MM.1S (cell line): ENCODE data around the gene RAX.

ENCODE experiments used
- EZH2 ChIP-seq: fragments of 300-600 bp; sonication (generic); optimal IDR thresholded peaks from 2 replicates; pipeline ENCODE3; 2017; ENCODE audit warnings: low read depth, mild to moderate bottlenecking, antibody characterized with exemption, low read length, mixed read lengths
- TF ChIP-seq, protein P1 (sequence below): fragments of 300-600 bp; sonication (generic); IDR thresholded peaks from 2 replicates; pipeline ENCODE4 v1.5.1; 2016; ENCODE audit warnings: antibody characterized with exemption, low read length, mixed read lengths

DNA sequence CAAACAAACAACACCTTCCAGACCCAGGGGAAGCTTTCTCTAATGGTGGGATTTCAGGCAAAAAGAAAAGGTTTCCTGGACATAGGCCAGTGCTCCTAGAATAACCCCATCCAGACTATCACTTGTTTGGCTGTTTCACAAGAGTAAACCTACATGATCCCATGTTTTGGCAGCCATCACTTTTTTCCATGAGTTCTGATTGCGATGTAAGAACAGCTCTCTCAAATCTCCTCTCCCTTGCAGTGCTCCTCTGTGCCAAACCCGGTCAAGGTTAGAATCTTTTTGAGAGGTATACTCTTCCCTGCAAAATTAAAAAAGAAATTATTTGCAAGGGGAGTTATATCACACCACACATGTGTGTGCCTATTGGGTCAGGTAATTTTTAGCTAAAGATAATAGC lies 41.4 kb downstream of the RAX start:
- TF ChIP-seq, protein P1, sequence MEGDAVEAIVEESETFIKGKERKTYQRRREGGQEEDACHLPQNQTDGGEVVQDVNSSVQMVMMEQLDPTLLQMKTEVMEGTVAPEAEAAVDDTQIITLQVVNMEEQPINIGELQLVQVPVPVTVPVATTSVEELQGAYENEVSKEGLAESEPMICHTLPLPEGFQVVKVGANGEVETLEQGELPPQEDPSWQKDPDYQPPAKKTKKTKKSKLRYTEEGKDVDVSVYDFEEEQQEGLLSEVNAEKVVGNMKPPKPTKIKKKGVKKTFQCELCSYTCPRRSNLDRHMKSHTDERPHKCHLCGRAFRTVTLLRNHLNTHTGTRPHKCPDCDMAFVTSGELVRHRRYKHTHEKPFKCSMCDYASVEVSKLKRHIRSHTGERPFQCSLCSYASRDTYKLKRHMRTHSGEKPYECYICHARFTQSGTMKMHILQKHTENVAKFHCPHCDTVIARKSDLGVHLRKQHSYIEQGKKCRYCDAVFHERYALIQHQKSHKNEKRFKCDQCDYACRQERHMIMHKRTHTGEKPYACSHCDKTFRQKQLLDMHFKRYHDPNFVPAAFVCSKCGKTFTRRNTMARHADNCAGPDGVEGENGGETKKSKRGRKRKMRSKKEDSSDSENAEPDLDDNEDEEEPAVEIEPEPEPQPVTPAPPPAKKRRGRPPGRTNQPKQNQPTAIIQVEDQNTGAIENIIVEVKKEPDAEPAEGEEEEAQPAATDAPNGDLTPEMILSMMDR, result no peak
- no peak for TF ChIP-seq EZH2
